SK-N-SH (cell line): Measurements from ENCODE around the gene CANX. TPM values are rescaled to one million over a fixed set of nuclear protein-coding genes. Genes with fewer than 3 reads are reported as not detected.

Experiments
- CTCF ChIA-PET: fragments of 300-600, 350-600 bp; formaldehyde crosslinking; extraction: SDS; loops from one replicate; lab custom pipeline; 2021; lab: Yijun Ruan, JAX
- POLR2A ChIA-PET: fragments of 350-600 bp; sonication (Branson Sonifier 250); formaldehyde crosslinking; extraction: SDS; loops from one replicate; lab custom pipeline; 2020; ENCODE audit warnings: antibody characterized with exemption, inconsistent platforms; lab: Yijun Ruan, JAX
- DNase-seq: peaks from one replicate; pipeline ENCODE4 v3.0.0; 2012
- H2AFZ ChIP-seq: fragments of 200-600 bp; sonication (generic); 2 replicates; pipeline ENCODE4 v1.8.1; 2016; ENCODE audit warnings: antibody characterized with exemption, mild to moderate bottlenecking, low read depth
- H3F3A ChIP-seq: fragments of 200-600 bp; sonication (generic); replicated peaks from 2 replicates; pipeline ENCODE3; 2016; ENCODE audit warnings: antibody characterized with exemption, mild to moderate bottlenecking; ENCODE audit not compliant: insufficient read depth
- H3K27ac ChIP-seq, 2 experiments: fragments of 200-500 bp in 1 of 2; fragments of 200-600 bp in 1 of 2; sonication (Bioruptor generic) in 1 of 2; sonication (generic), shearing (Covaris generic) in 1 of 2; 2 replicates each; pipeline versions ENCODE4 v1.5.1 to v1.6.1; 2014 to 2016; ENCODE audit warnings: low read depth in 2 of 2, inconsistent platforms in 1 of 2, low read length in 1 of 2, mild to moderate bottlenecking in 1 of 2, mixed read lengths in 1 of 2
- H3K27me3 ChIP-seq: fragments of 200-600 bp; sonication (generic), shearing (Covaris generic); 2 replicates; pipeline ENCODE4 v1.6.1; 2016; ENCODE audit warnings: mixed run types; ENCODE audit not compliant: insufficient read depth
- H3K36me3 ChIP-seq, 2 experiments: fragments of 200-500 bp in 1 of 2; fragments of 200-600 bp in 1 of 2; sonication (Bioruptor generic) in 1 of 2; sonication (generic) in 1 of 2; replicated peaks in 1 of 2; 2 replicates each; pipeline versions ENCODE3 to v1.5.1; 2014 to 2016; ENCODE audit warnings: low read length in 1 of 2, mild to moderate bottlenecking in 1 of 2; ENCODE audit not compliant: insufficient read depth in 2 of 2, control insufficient read depth in 1 of 2
- H3K4me1 ChIP-seq, 2 experiments: fragments of 200-500 bp in 1 of 2; fragments of 200-600 bp in 1 of 2; sonication (Bioruptor generic) in 1 of 2; sonication (generic), shearing (Covaris generic) in 1 of 2; 2 replicates each; pipeline versions ENCODE4 v1.5.1 to v1.6.1; 2014 to 2016; ENCODE audit warnings: low read depth in 1 of 2, low read length in 1 of 2, mixed run types in 1 of 2; ENCODE audit not compliant: insufficient read depth in 2 of 2, control insufficient read depth in 1 of 2
- H3K4me2 ChIP-seq: fragments of 200-600 bp; sonication (generic), shearing (Covaris generic); 2 replicates; pipeline ENCODE4 v1.6.1; 2017; ENCODE audit warnings: mixed run types
- H3K4me3 ChIP-seq, 2 experiments: fragments of 200-500 bp in 1 of 2; fragments of 200-600 bp in 1 of 2; sonication (Bioruptor generic) in 1 of 2; sonication (generic), shearing (Covaris generic) in 1 of 2; 2 replicates each; pipeline versions ENCODE4 v1.5.1 to v1.8.1; 2014 to 2016; ENCODE audit warnings: low read depth in 2 of 2, inconsistent platforms in 1 of 2, low read length in 1 of 2, mild to moderate bottlenecking in 1 of 2, mixed read lengths in 1 of 2, moderate library complexity in 1 of 2
- H3K79me2 ChIP-seq: fragments of 200-600 bp; sonication (generic); 2 replicates; pipeline ENCODE4 v1.8.1; 2017; ENCODE audit warnings: mild to moderate bottlenecking; ENCODE audit not compliant: insufficient read depth
- H3K9ac ChIP-seq: fragments of 200-600 bp; sonication (generic); 2 replicates; pipeline ENCODE4 v1.6.1; 2017; ENCODE audit warnings: mixed run types
- H3K9me2 ChIP-seq: fragments of 200-600 bp; sonication (generic); 2 replicates; pipeline ENCODE4 v1.6.1; 2017; ENCODE audit warnings: mixed run types
- H3K9me3 ChIP-seq: fragments of 200-600 bp; sonication (generic); 2 replicates; pipeline ENCODE4 v1.6.1; 2017; ENCODE audit warnings: mixed run types, mild to moderate bottlenecking, moderate library complexity
- H4K20me1 ChIP-seq: fragments of 200-600 bp; sonication (generic); 2 replicates; pipeline ENCODE4 v1.6.1; 2017; ENCODE audit warnings: mild to moderate bottlenecking, mixed run types; ENCODE audit not compliant: insufficient read depth
- EP300 ChIP-seq, 2 experiments: IDR thresholded peaks; 2 replicates each; pipeline versions ENCODE4 v1.4.0 to v1.6.1; 2012; ENCODE audit warnings: borderline replicate concordance in 1 of 2, low read depth in 1 of 2, low read length in 1 of 2
- EZH2phosphoT487 ChIP-seq: fragments of 200-600 bp; sonication (generic); IDR thresholded peaks from 2 replicates; pipeline ENCODE4 v1.6.1; 2017; ENCODE audit warnings: low read depth, mixed run types, mild to moderate bottlenecking, antibody characterized with exemption, moderate library complexity, borderline replicate concordance
- FOXJ3 ChIP-seq: sonication (generic); formaldehyde crosslinking; IDR thresholded peaks from 2 replicates; pipeline ENCODE4 v1.5.1; 2020; ENCODE audit warnings: mild to moderate bottlenecking, missing genetic modification reagents
- POLR2AphosphoS5 ChIP-seq: IDR thresholded peaks from 2 replicates; pipeline ENCODE4 v1.6.1; 2012; ENCODE audit warnings: low read depth, low read length
- RAD21 ChIP-seq: IDR thresholded peaks from 2 replicates; pipeline ENCODE4 v1.6.1; 2012; ENCODE audit warnings: mild to moderate bottlenecking, low read length
- RXRA ChIP-seq: IDR thresholded peaks from 2 replicates; pipeline ENCODE4 v1.4.0; 2012; ENCODE audit warnings: low read depth, mild to moderate bottlenecking, borderline replicate concordance
- SIN3A ChIP-seq: IDR thresholded peaks from 2 replicates; pipeline ENCODE4 v1.6.1; 2012; ENCODE audit warnings: low read depth, mild to moderate bottlenecking, low read length, moderate library complexity, borderline replicate concordance
- SMC3 ChIP-seq: IDR thresholded peaks from 2 replicates; pipeline ENCODE4 v1.6.1; 2012; ENCODE audit warnings: low read depth, low read length, improper control_type of control experiment
- TCF12 ChIP-seq: IDR thresholded peaks from 2 replicates; pipeline ENCODE4 v1.4.0; 2012
- TEAD4 ChIP-seq: IDR thresholded peaks from 2 replicates; pipeline ENCODE4 v1.4.0; 2012; ENCODE audit warnings: mild to moderate bottlenecking, borderline replicate concordance; ENCODE audit not compliant: insufficient read depth
- WGBS: methylation state at CpG from one replicate; pipeline ENCODE4 v1.1.6; 2017; ENCODE audit warnings: low lambda C conversion rate; 5-methylcytosine and 5-hydroxymethylcytosine counted together
- polyA plus RNA-seq, 3 experiments: library from polyadenylated mRNA; depleted of rRNA; stranded (reverse); fragments of >200 nt; gene quantifications; 2 replicates each; pipeline ENCODE4 v1.2.3, GENCODE V29; 2012
- TF ChIP-seq, protein P1 (sequence below): IDR thresholded peaks from 2 replicates; pipeline ENCODE4; 2012
- TF ChIP-seq, protein P2 (sequence below): fragments of 150-350 bp; IDR thresholded peaks from 2 replicates; pipeline ENCODE4 v1.6.1; 2017; ENCODE audit warnings: antibody characterized with exemption, low read length, low read depth, borderline replicate concordance
- TF ChIP-seq, protein P3 (sequence below): IDR thresholded peaks from 2 replicates; pipeline ENCODE4 v1.6.1; 2012; ENCODE audit warnings: mild to moderate bottlenecking, low read depth, low read length, moderate library complexity

CANX gene
- polyA plus RNA-seq, 1 of the 3 experiments (the other 2 are of a cell fraction): 215 TPM

DNA sequence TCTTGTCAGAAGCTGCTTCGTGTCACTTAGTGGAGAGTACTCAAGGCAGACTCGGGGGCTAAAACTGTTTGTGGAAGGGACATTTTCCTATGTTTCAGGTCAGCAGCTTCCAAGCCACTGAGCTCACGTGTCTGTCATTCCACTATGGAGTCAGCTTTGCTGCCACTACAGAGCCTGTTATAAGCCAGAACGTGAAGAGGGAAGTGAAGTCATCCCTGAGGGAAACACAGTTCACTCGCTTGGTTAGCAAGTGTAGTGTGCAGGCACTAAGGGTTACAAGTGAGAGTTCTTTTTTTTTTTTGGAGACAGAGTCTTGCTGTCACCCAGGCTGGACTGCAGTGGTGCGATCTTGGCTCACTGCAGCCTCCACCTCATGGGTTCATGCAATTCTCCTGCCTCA lies 70.5 kb downstream of the CANX start:
- no peak for DNase-seq
- H3K4me1 ChIP-seq: peaks cover 19 to 31% of the 10 kb centered on the region in 2 experiments; a peak in 3 of 4 replicates
- no peak overlapping the region for H3K4me3 ChIP-seq
- no peaks in the 10 kb centered on the region for H3K9me3 ChIP-seq
- POLR2A ChIA-PET: no interaction called here
- CTCF ChIA-PET: interaction anchor here (0.9 to 1.7 kb wide), 5 partner anchors 8 to 28 kb away, joined by 3 to 6 read pairs (median 3); no protein-coding TSS in a partner anchor
- peaks cover 65% of the 10 kb centered on the region for H3K79me2 ChIP-seq
- no peaks in the 10 kb centered on the region for H3K9me2 ChIP-seq
- no peak overlapping the region for H3K9ac ChIP-seq
- H4K20me1 ChIP-seq: no peaks in the 10 kb centered on the region; the same call in 1 of the 2 replicates
- TF ChIP-seq EZH2phosphoT487 (no peak), EP300 (IDR thresholded peaks at IDR 0.05; ENCODE audit: borderline replicate concordance in 1 of 2, low read depth in 1 of 2, low read length in 1 of 2) (no peak), RAD21 (no peak), RXRA (no peak), FOXJ3 (CRISPR knock-in tag) (no peak), SIN3A (no peak), TCF12 (no peak), POLR2AphosphoS5 (no peak), SMC3 (no peak), TEAD4 (no peak)
- TF ChIP-seq, protein P1, sequence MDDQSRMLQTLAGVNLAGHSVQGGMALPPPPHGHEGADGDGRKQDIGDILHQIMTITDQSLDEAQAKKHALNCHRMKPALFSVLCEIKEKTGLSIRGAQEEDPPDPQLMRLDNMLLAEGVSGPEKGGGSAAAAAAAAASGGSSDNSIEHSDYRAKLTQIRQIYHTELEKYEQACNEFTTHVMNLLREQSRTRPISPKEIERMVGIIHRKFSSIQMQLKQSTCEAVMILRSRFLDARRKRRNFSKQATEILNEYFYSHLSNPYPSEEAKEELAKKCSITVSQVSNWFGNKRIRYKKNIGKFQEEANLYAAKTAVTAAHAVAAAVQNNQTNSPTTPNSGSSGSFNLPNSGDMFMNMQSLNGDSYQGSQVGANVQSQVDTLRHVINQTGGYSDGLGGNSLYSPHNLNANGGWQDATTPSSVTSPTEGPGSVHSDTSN: no peak
- H3K27me3 ChIP-seq: no peaks in the 10 kb centered on the region
- H3K36me3 ChIP-seq: peaks cover 44 to 47% of the 10 kb centered on the region in 2 experiments
- no peak overlapping the region for H3K4me2 ChIP-seq
- H3F3A ChIP-seq: peaks cover 18% of the 10 kb centered on the region
- H3K27ac ChIP-seq: no peak overlapping the region
- no peak overlapping the region for H2AFZ ChIP-seq
- 93% methylated on average over 5 of the region's 6 CpGs for WGBS

DNA sequence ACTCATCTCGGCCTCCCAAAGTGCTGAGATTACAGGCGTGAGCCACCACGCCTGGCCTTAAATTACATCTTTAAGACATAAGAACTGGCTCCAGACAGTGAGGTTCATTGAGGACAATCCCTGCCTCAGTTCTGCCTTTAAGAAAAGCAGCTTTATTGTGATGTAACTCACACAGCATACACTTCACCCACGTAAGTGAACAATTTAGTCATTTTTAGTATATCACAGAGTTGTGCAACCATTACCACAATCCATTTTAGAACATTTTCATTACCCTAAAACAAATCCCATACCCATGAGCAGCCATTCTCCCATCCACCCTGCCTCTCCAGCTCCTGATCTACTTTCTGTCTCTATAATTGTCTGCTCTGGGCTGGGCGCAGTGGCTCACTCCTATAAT lies 71.0 kb downstream of the CANX start:
- CTCF ChIA-PET: interaction anchor here (0.9 to 1.7 kb wide), 2 partner anchors 10 to 13 kb away, joined by 3 to 4 read pairs; no protein-coding TSS in a partner anchor
- Histone ChIP-seq H3K9me2 (no peaks in the 10 kb centered on the region), H3K27ac (no peak overlapping the region), H4K20me1 (no peaks in the 10 kb centered on the region; the same call in 1 of the 2 replicates), H3K4me1 (peaks cover 19 to 27% of the 10 kb centered on the region in 2 experiments; a peak in 3 of 4 replicates), H3K79me2 (peaks cover 61% of the 10 kb centered on the region), H3K4me3 (no peak overlapping the region), H2AFZ (no peak overlapping the region), H3K36me3 (peaks cover 49 to 51% of the 10 kb centered on the region in 2 experiments), H3F3A (peaks cover 18% of the 10 kb centered on the region), H3K9me3 (no peaks in the 10 kb centered on the region), H3K4me2 (no peak overlapping the region), H3K9ac (no peak overlapping the region), H3K27me3 (no peaks in the 10 kb centered on the region)
- TF ChIP-seq RAD21: no peak
- TF ChIP-seq, protein P2, sequence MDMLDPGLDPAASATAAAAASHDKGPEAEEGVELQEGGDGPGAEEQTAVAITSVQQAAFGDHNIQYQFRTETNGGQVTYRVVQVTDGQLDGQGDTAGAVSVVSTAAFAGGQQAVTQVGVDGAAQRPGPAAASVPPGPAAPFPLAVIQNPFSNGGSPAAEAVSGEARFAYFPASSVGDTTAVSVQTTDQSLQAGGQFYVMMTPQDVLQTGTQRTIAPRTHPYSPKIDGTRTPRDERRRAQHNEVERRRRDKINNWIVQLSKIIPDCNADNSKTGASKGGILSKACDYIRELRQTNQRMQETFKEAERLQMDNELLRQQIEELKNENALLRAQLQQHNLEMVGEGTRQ: no peak
- TF ChIP-seq, protein P3, sequence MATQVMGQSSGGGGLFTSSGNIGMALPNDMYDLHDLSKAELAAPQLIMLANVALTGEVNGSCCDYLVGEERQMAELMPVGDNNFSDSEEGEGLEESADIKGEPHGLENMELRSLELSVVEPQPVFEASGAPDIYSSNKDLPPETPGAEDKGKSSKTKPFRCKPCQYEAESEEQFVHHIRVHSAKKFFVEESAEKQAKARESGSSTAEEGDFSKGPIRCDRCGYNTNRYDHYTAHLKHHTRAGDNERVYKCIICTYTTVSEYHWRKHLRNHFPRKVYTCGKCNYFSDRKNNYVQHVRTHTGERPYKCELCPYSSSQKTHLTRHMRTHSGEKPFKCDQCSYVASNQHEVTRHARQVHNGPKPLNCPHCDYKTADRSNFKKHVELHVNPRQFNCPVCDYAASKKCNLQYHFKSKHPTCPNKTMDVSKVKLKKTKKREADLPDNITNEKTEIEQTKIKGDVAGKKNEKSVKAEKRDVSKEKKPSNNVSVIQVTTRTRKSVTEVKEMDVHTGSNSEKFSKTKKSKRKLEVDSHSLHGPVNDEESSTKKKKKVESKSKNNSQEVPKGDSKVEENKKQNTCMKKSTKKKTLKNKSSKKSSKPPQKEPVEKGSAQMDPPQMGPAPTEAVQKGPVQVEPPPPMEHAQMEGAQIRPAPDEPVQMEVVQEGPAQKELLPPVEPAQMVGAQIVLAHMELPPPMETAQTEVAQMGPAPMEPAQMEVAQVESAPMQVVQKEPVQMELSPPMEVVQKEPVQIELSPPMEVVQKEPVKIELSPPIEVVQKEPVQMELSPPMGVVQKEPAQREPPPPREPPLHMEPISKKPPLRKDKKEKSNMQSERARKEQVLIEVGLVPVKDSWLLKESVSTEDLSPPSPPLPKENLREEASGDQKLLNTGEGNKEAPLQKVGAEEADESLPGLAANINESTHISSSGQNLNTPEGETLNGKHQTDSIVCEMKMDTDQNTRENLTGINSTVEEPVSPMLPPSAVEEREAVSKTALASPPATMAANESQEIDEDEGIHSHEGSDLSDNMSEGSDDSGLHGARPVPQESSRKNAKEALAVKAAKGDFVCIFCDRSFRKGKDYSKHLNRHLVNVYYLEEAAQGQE: no peak
- no peak for TF ChIP-seq POLR2AphosphoS5
- WGBS: 97% methylated on average over 5 of the region's 5 CpGs
- POLR2A ChIA-PET: no interaction called here
- DNase-seq: no peak
